Adrenal gland (tissue), 5 donors: ENCODE measurements around the gene QRICH2.

Experiments
- CTCF ChIP-seq, 6 experiments: fragments of 450-650 bp in 4 of 6; fragments of 200-600 bp in 2 of 6; sonication (generic) in 1 of 6; IDR thresholded peaks; 1 replicate in 5 of 6; 2 replicates in 1 of 6; pipeline versions ENCODE4 v1.5.1 to v1.8.0; 2016 to 2021; ENCODE audit warnings: antibody characterized with exemption in 6 of 6, mild to moderate bottlenecking in 2 of 6, moderate library complexity in 1 of 6
- POLR2A ChIP-seq, 2 donors: fragments of 450-650 bp; IDR thresholded peaks; one replicate each; pipeline ENCODE4 v1.6.1; 2017; ENCODE audit warnings: antibody characterized with exemption in 2 of 2, mild to moderate bottlenecking in 2 of 2, moderate library complexity in 1 of 2
- donor health status: DM: no; HTN: no; CAD: no.

GRCh38 chr17:76266244-76266938, 41.7 kb downstream of the QRICH2 start:
- TF ChIP-seq CTCF (IDR thresholded peaks at IDR 0.05) (no peak), POLR2A (IDR thresholded peaks at IDR 0.05) (no peak)
